HG03432 (cell line): ENCODE data around the gene ABLIM3.

Experiments
- ATAC-seq: cut with Tn5 transposase; IDR thresholded peaks from one replicate; pipeline ENCODE4 v1.9.1; 2021; ENCODE audit warnings: mild to moderate bottlenecking, moderate library complexity; ENCODE audit not compliant: unreplicated experiment

The ABLIM3 gene

DNA sequence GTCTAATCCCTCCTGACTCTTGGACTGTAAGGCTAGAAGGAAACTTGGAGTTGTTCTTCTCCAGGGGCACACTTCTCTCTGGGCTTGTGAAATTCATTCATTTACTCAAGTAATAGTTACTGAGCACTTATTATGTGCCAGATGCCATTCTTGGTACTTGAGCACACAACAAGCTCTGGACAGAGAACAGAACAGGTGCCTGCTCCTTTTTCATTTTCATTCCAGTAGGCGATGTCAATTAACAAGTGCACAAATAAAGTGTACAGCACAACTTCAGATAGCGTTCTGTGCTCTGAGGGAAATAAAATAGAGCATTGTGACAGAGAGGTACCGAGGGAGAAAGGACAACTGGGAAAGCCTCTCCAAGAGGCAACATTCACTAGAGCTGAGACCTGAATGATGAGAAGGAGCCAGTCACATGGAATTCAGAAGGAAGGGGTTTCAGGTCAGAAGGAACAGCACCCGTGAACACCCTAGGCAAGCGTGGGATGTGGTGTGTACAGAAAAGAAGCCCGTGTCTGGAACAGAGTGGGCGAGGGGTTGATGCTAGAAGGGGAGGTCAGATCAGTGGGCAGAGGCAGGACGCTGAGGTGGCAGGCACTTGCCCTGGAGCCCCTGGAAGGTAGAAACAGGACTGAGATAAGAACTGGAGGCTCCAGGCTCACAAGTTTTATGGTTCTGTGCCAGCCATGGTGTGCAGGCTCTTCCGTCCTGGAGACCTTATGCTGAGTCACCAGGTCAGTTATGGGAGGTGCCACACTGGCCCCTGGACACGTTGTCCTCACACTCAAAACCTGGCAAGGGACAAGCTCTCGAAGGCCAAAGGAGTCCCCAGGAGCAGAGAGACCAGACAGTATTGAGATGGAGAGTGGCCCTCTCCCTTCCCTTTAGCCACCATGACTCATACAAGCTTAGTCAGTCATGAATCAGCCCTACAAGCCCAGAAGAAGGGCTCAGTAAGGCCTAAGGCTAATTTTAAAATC lies 7.2 kb upstream of the ABLIM3 start:
- ATAC-seq = no peak

GRCh38 chr5:149134778-149135500 lies 6.4 kb upstream of the ABLIM3 start:
- no peak for ATAC-seq

DNA sequence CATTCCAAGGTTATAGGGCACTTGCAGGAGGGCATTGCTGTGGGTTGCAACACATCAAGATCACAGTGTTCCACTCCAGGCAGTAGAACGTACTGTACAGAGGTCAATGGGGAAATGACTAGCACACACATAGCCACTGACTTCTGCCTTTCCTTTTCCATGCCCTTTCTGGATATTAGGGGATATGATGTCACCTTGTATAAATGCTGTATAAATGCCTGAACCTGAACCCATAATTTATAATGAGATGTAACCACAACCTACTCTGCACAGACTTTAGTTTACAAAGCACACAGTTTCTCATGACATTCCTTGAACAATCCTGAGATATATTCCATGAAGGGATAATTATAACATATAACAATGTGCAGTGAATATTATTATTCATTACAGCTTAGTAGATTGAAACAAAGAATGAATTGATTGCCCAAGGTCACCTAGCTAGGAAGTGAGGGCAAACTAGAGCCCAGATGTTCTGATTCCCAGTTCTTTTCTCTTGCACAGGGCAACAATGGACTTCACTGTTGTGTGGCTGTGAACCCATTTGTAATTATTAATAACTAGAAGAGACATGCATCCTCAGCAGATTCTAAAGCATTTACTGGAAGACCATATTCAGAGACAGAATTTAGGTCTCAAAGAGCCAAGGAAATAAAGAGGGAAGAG lies 5.6 kb upstream of the ABLIM3 start:
- no peak for ATAC-seq

- ATAC-seq = no peak
Measured at GRCh38 chr5:149138182-149138923, 2.9 kb upstream of the ABLIM3 start.

DNA sequence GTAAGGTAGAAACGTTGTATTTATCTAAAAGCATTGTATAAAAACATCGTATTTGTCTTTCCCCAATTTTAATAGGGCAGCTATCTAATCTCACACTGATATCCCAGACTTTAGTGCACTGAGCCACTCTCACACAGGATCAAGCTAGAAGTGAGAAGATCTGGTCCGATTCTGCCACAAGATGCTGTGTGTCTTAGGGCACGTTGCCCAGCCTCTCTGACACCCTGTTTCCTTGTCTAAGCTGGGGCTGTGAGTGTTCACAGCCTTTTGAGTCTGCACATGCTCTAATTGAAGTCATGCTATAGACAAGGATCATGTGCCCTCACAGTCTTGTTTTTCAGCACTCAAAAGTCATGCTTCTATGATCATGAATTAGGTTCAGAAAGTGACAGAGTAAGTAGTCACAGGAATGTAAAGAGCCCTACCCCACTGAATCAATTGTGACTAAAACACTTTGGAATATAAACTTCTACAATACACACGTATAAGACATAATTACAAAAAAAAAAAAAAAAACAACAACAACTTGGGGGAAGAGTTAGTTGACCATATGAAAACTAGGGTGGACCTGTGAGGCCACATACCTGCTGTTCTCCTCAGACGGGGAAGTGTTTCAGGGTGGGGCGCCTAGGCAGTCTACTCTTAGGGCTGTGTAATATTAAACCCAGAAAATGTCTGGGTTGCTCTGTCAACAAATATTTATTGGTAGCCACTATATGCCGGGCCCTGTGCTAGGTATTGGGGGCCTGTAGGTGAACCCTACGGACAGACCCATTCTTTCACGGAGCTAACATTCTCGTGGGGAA lies 893 bp upstream of the ABLIM3 start:
- ATAC-seq = no peak

- no peak for ATAC-seq
Measured at GRCh38 chr5:149141957-149142851, 911 bp downstream of the ABLIM3 start.

- no peak for ATAC-seq
Measured at GRCh38 chr5:149143470-149143869, 2.2 kb downstream of the ABLIM3 start.

DNA sequence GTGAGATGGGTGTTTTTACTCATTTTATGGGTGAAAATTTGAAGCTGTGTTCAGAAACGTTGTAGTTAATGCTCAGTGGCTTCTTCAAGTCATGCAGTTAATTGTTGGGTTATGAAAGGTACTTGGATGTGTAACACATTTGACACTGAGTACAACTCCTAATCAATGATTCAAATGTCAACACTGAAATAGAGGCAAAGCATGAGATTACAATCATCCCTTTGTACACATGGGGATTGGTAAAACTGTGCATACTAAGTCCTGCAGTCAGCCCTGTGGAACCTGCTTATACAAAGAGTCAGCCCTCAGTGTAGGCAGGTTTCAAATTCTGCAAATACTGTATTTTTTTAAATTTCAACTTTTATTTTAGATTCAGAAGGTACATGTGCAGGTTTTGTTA lies 3.3 kb downstream of the ABLIM3 start:
- no peak for ATAC-seq

- no peak for ATAC-seq
Measured at GRCh38 chr5:149145138-149145537, 3.8 kb downstream of the ABLIM3 start.

DNA sequence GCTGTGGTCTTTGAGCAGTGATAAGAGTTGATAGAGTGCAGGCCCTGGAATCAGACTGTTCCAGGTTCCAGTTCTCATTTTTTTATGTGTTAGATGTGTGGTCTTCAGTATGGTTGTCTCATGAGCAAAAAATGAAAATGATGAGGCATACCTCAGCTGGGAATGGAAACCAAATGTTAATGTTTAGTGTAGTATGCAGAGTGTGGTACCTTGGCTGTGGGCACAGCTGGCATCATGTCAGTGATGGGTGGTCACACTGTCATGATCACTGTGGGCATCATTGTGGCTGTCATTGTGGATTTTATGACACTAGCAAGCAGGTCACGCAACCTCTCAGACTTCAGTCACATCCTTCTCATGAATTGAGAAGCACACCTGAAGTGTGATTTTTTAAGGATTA lies 6.4 kb downstream of the ABLIM3 start:
- no peak for ATAC-seq

DNA sequence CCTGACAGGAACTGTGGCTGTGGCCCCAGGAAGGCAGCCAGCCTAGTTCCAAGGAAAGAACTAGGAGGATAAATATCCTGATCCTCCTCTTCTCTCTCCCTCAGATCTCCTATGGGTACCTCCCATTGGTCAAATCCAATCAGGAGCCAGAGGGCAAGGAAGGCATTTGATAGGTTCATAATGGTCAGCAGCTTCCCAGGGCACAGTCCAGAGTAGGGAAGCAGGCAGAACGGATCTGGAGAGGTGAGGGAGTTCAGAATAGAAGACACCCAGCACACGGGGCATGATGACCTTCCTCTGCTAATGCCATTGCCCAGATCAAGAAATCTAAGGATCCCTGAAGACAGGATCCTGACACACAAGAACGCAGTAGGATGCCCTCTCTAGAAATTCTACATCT lies 8.6 kb downstream of the ABLIM3 start:
- no peak for ATAC-seq

DNA sequence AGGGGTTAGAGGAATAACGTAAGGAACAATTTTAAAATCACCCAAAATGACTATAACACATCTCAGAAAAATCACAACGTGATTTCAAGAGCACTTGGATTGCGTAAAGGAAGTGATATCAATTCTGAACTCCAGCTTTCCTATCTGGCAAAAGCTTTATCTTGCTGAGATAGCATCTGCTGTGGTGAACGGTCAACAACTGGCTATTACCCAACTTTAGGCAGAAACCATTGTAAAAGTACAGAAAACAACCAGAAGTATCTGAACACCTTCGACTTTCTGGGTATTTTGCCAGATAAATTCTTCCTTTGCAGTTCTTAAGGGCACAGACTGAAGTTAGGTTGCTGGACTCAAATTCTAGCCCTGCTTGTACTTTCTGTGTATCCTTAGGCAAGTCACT lies 9.2 kb downstream of the ABLIM3 start:
- ATAC-seq = no peak

DNA sequence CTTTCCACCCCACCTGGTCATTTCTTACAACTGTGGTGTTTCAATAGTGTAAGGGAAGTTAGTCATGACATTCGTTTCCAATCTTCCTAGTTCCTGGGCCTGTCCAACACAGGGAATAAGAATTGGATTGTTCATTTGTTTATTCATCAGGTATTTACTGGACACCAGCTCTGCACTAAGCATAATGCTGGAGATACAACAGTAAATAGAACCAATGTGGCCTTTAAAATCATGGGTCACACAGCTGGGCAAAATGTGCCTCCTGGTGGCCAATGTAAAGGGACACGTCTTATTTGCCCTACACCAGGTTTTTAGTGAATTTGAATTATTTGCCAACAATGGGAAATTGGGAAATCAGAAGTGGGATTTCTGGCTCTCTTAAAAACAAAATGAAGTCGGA lies 10.4 kb downstream of the ABLIM3 start:
- ATAC-seq = no peak

DNA sequence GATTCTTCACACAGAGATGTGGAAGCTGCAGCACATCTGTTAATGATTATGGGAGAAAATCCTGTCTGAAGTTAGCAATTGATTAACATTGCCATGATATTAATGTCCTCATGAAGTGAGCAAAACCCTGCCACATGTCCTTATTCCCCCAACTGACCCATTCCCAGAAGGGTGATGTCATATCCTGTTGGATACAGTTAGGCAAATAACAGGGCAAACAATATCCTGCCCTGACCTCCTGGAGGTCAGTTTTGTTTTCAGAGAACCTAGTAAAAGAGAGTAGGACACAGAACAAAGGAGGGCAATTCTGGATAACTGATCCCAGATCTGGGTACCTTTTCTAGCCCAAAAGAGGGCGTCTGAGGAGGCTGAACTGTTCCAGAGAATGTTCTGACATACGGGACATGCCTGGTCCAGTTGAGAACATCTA lies 11.0 kb downstream of the ABLIM3 start:
- no peak for ATAC-seq

GRCh38 chr5:149153193-149153750 lies 12.0 kb downstream of the ABLIM3 start:
- no peak for ATAC-seq

DNA sequence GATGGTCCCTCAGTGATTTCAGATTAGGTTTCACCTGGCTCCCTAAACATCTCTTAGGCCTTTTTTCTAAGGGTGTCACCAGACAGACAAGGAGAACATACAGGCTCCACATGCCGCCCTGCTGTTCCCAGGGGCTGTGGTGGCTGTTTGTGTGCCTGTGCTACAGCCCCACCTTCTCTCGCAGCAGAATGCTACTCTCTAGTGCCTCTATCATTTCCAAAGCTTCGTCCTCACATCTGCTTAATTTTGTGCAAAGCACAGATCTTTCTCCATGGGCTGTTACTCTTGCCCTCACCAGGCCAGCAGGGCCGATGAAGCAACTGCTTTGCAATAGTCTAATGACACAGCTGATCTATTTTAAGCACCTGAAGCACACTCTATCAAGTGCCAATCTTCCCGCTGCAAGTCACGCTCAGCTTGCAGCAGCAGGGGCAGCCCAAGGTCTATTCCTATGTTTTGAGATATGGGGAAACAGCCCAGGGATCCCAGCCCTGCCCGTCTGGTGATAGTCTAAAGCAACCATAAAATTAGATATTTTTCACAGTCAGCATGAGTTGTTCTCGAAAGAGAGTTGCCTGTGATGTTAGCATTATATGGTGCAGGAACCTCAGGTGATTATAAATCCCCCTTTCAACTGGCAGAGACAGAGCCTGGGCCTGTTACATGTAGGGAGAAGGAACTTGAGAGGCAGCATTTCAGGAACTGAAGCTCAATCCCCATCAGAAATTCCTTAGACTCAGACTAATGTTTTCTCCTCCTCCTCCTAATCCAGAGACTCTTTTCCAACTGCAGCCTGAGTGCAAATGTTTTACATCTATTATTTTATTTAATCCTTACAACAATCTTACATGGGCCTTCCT lies 12.7 kb downstream of the ABLIM3 start:
- ATAC-seq = no peak

- no peak for ATAC-seq
Measured at GRCh38 chr5:149154650-149155049, 13.4 kb downstream of the ABLIM3 start.
